Stimulated activated naive B cell treated with anti-CD40 and anti-IgM and Interleukin-4, amounts not matched to agents 10 μg/mL and 1 μg/mL and 100 μg/mL, for 72 hours (primary cell): Measurements from ENCODE around the gene ZNF664.

Experiments
- ATAC-seq, 2 donors: fragments of 150-1000 bp; cut with Tn5 transposase; replicated peaks; 2 replicates each; pipeline ENCODE4 v1.10.0; 2021; ENCODE audit warnings: moderate library complexity in 1 of 2
- DNase-seq: peaks from one replicate; pipeline ENCODE4 v3.0.0; 2021
- H3K27ac Mint-ChIP-seq: one replicate; pipeline ENCODE4 v1.8.0; 2022; ENCODE audit warnings: mild to moderate bottlenecking, mixed read lengths
- H3K27me3 Mint-ChIP-seq, 2 donors: one replicate each; pipeline ENCODE4 v1.8.0; 2022; ENCODE audit warnings: mixed read lengths in 2 of 2
- H3K36me3 Mint-ChIP-seq, 2 donors: one replicate each; pipeline ENCODE4 v1.8.0; 2022; ENCODE audit warnings: mixed read lengths in 2 of 2, mild to moderate bottlenecking in 1 of 2
- H3K4me1 Mint-ChIP-seq, 2 donors: one replicate each; pipeline ENCODE4 v1.8.0; 2022; ENCODE audit warnings: mixed read lengths in 2 of 2, mild to moderate bottlenecking in 1 of 2
- H3K4me3 Mint-ChIP-seq, 2 donors: one replicate each; pipeline ENCODE4 v1.8.0; 2022; ENCODE audit warnings: mild to moderate bottlenecking in 2 of 2, mixed read lengths in 2 of 2, moderate library complexity in 1 of 2
- H3K9me3 Mint-ChIP-seq, 2 donors: one replicate each; pipeline ENCODE4 v1.8.0; 2022; ENCODE audit warnings: mixed read lengths in 2 of 2, mild to moderate bottlenecking in 1 of 2

Gene ZNF664

DNA sequence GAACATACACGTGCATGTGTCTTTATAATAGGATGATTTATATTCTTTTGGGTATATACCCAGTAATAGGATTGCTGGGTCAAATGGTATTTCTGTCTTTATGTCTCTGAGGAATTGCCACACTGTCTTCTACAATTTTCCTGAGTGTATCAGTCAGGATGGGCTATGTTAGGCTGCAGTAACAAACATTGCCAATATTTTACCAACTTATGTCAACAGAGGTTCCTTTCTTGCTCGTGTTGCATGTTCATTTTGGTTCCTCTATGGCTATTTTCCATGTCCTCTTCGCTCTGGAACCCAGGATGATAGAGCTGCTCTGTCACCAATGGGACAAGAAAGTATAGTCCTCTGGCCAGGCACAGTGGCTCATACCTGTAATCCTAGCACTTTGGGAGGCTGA is 86.7 kb downstream of the ZNF664 start:
- no peak overlapping the region for H3K4me3 Mint-ChIP-seq
- H3K27ac Mint-ChIP-seq, result no peak overlapping the region
- peaks cover 13 to 22% of the 10 kb centered on the region in 2 donors for H3K27me3 Mint-ChIP-seq
- H3K4me1 Mint-ChIP-seq, result no peaks in the 10 kb centered on the region
- ATAC-seq (no peak), DNase-seq (no peak)
- peaks cover 0 to 3% of the 10 kb centered on the region in 2 donors for H3K36me3 Mint-ChIP-seq
- peaks cover 2 to 6% of the 10 kb centered on the region in 2 donors for H3K9me3 Mint-ChIP-seq
